H9 (cell line): ENCODE results near the gene NDUFB10. TPM values are rescaled to one million over a fixed set of nuclear protein-coding genes. Genes with fewer than 3 reads are reported as not detected.

ENCODE experiments used
- DNase-seq: peaks from one replicate; pipeline ENCODE4 v3.0.0-alpha.2; 2017
- H2AFZ ChIP-seq: one replicate; pipeline ENCODE4 v1.6.1; 2013; ENCODE audit warnings: mild to moderate bottlenecking, low read length, control low read depth, moderate library complexity
- H2AK5ac ChIP-seq: 2 replicates; pipeline ENCODE4 v1.6.1; 2013; ENCODE audit warnings: low read length, control low read depth, mixed read lengths; ENCODE audit not compliant: insufficient read length
- H2BK120ac ChIP-seq: one replicate; pipeline ENCODE4 v1.6.1; 2013; ENCODE audit warnings: low read depth, mild to moderate bottlenecking, low read length, control low read depth, inconsistent platforms; ENCODE audit not compliant: poor library complexity, severe bottlenecking
- H2BK12ac ChIP-seq: 2 replicates; pipeline ENCODE4 v1.6.1; 2013; ENCODE audit warnings: low read length, control low read depth, mixed read lengths, low read depth; ENCODE audit not compliant: insufficient read length
- H2BK15ac ChIP-seq: 2 replicates; pipeline ENCODE4 v1.6.1; 2013; ENCODE audit warnings: low read depth, low read length, control low read depth
- H2BK20ac ChIP-seq: one replicate; pipeline ENCODE4 v1.6.1; 2013; ENCODE audit warnings: low read depth, mild to moderate bottlenecking, low read length, control low read depth, inconsistent platforms; ENCODE audit not compliant: poor library complexity, severe bottlenecking
- H2BK5ac ChIP-seq: 2 replicates; pipeline ENCODE4 v1.6.1; 2013; ENCODE audit warnings: low read length, control low read depth, mixed read lengths; ENCODE audit not compliant: insufficient read length
- H3K14ac ChIP-seq: 2 replicates; pipeline ENCODE4 v1.6.1; 2013; ENCODE audit warnings: low read length, control low read depth; ENCODE audit not compliant: insufficient read depth
- H3K18ac ChIP-seq: 2 replicates; pipeline ENCODE4 v1.6.1; 2013; ENCODE audit warnings: low read depth, mild to moderate bottlenecking, mixed read lengths, low read length, control low read depth; ENCODE audit not compliant: insufficient read length
- H3K23ac ChIP-seq: 2 replicates; pipeline ENCODE4 v1.6.1; 2013; ENCODE audit warnings: low read length, control low read depth, mixed read lengths, low read depth; ENCODE audit not compliant: insufficient read length
- H3K23me2 ChIP-seq: 2 replicates; pipeline ENCODE4 v1.6.1; 2013; ENCODE audit warnings: low read depth, mild to moderate bottlenecking, mixed read lengths, low read length, control low read depth; ENCODE audit not compliant: insufficient read length, poor library complexity, severe bottlenecking
- H3K27ac ChIP-seq: 2 replicates; pipeline ENCODE4 v1.5.1; 2013; ENCODE audit warnings: low read length, control low read depth, mixed read lengths, low read depth; ENCODE audit not compliant: insufficient read length
- H3K27me3 ChIP-seq: 2 replicates; pipeline ENCODE4 v1.6.1; 2013; ENCODE audit warnings: low read length, control low read depth, inconsistent platforms; ENCODE audit not compliant: insufficient read depth
- H3K4ac ChIP-seq: 2 replicates; pipeline ENCODE4 v1.6.1; 2013; ENCODE audit warnings: low read depth, mild to moderate bottlenecking, control low read depth, inconsistent platforms, low read length, moderate library complexity
- H3K4me1 ChIP-seq: 2 replicates; pipeline ENCODE4 v1.6.1; 2013; ENCODE audit warnings: low read length, control low read depth, inconsistent platforms; ENCODE audit not compliant: insufficient read depth
- H3K4me2 ChIP-seq: 2 replicates; pipeline ENCODE4 v1.6.1; 2013; ENCODE audit warnings: low read length, control low read depth, mixed read lengths; ENCODE audit not compliant: insufficient read length, insufficient read depth
- H3K56ac ChIP-seq: 2 replicates; pipeline ENCODE4 v1.6.1; 2013; ENCODE audit warnings: low read depth, mild to moderate bottlenecking, mixed read lengths, low read length, control low read depth; ENCODE audit not compliant: insufficient read length
- H3K79me1 ChIP-seq: 2 replicates; pipeline ENCODE4 v1.6.1; 2013; ENCODE audit warnings: low read depth, mild to moderate bottlenecking, moderate library complexity, low read length, control low read depth, inconsistent platforms; ENCODE audit not compliant: insufficient read depth, poor library complexity, severe bottlenecking
- H3K79me2 ChIP-seq: 2 replicates; pipeline ENCODE4 v1.6.1; 2013; ENCODE audit warnings: low read length, control low read depth, inconsistent platforms; ENCODE audit not compliant: insufficient read depth
- H3K9ac ChIP-seq: 2 replicates; pipeline ENCODE4 v1.6.1; 2013; ENCODE audit warnings: low read length, control low read depth, mixed read lengths; ENCODE audit not compliant: insufficient read length; ENCODE audit errors: extremely low read depth
- H3K9me3 ChIP-seq: one replicate; pipeline ENCODE4 v1.6.1; 2013; ENCODE audit warnings: low read depth, low read length, inconsistent platforms; ENCODE audit not compliant: control insufficient read depth
- H3T11ph ChIP-seq: one replicate; pipeline ENCODE4 v1.6.1; 2013; ENCODE audit warnings: mild to moderate bottlenecking, low read length, control low read depth, inconsistent platforms
- H4K20me1 ChIP-seq: one replicate; pipeline ENCODE4 v1.6.1; 2013; ENCODE audit not compliant: control insufficient read depth, insufficient read length, insufficient read depth
- H4K5ac ChIP-seq: 2 replicates; pipeline ENCODE4 v1.6.1; 2013; ENCODE audit warnings: low read depth, mild to moderate bottlenecking, mixed read lengths, low read length, control low read depth; ENCODE audit not compliant: insufficient read length
- H4K8ac ChIP-seq: replicated peaks from 2 replicates; pipeline ENCODE4 v1.6.1; 2013; ENCODE audit warnings: low read length, control low read depth, mixed read lengths, low read depth; ENCODE audit not compliant: insufficient read length
- H4K91ac ChIP-seq: 2 replicates; pipeline ENCODE4 v1.6.1; 2013; ENCODE audit warnings: low read depth, mild to moderate bottlenecking, moderate library complexity, mixed read lengths, low read length, control low read depth; ENCODE audit not compliant: insufficient read length
- H3K27ac Mint-ChIP-seq, 3 experiments: 2 replicates in 2 of 3; 3 replicates in 1 of 3; pipeline ENCODE4 v1.8.0; 2020 to 2021; ENCODE audit warnings: mixed read lengths in 3 of 3, mild to moderate bottlenecking in 1 of 3, moderate library complexity in 1 of 3
- H3K27me3 Mint-ChIP-seq: 2 replicates; pipeline ENCODE4 v1.8.0; 2021; ENCODE audit warnings: low read depth, mild to moderate bottlenecking, moderate library complexity, mixed read lengths
- H3K36me3 Mint-ChIP-seq, 3 experiments: 2 replicates in 2 of 3; 3 replicates in 1 of 3; pipeline ENCODE4 v1.8.0; 2020 to 2021; ENCODE audit warnings: low read depth in 3 of 3, mixed read lengths in 3 of 3; ENCODE audit not compliant: insufficient read depth in 1 of 3
- H3K4me1 Mint-ChIP-seq, 2 experiments: 2 replicates each; pipeline ENCODE4 v1.8.0; 2020; ENCODE audit warnings: mixed read lengths in 2 of 2
- H3K4me3 Mint-ChIP-seq, 2 experiments: 2 replicates in 1 of 2; 3 replicates in 1 of 2; pipeline ENCODE4 v1.8.0; 2020 to 2021; ENCODE audit warnings: mild to moderate bottlenecking in 2 of 2, mixed read lengths in 2 of 2, moderate library complexity in 1 of 2
- H3K9me3 Mint-ChIP-seq, 2 experiments: 2 replicates in 1 of 2; 3 replicates in 1 of 2; pipeline ENCODE4 v1.8.0; 2020; ENCODE audit warnings: mild to moderate bottlenecking in 2 of 2, mixed read lengths in 2 of 2, moderate library complexity in 1 of 2
- CTCF ChIP-seq: fragments of 200-600 bp; sonication (generic); conservative IDR thresholded peaks from 3 replicates; pipeline ENCODE4 v1.8.0; 2021; ENCODE audit warnings: antibody characterized with exemption, mild to moderate bottlenecking
- WGBS: extraction: QIAGEN DNeasy Blood & Tissue Kit; methylation state at CpG from one replicate; pipeline ENCODE4 v1.1.7; 2013; ENCODE audit warnings: missing lambda C conversion rate, low lambda C conversion rate, mixed read lengths; ENCODE audit not compliant: insufficient read length; ENCODE audit errors: extremely low coverage; 5-methylcytosine and 5-hydroxymethylcytosine counted together
- total RNA-seq: library from RNA; stranded (reverse); gene quantifications from 2 replicates; pipeline ENCODE4 v1.2.1, GENCODE V29; 2021

Gene NDUFB10
- total RNA-seq, 1 experiment from 2014 or later: 191 TPM

GRCh38 chr16:1989209-1990100, 30.1 kb downstream of the NDUFB10 start, which contains the start of gene SYNGR3:
Gene SYNGR3 (plus strand): TSS chr16:1989970. CDS start chr16:1990103, 133 bp downstream.
- H3K9me3 Mint-ChIP-seq: no peaks in the 10 kb centered on the region; a peak in 1 of 5 replicates
- no peak within 1 kb of the TSS for H2BK12ac ChIP-seq
- H2BK5ac ChIP-seq: no peak within 1 kb of the TSS
- no peak within 1 kb of the TSS for H2BK20ac ChIP-seq
- no peak within 1 kb of the TSS for H4K5ac ChIP-seq
- H3K56ac ChIP-seq: no peak within 1 kb of the TSS
- H4K91ac ChIP-seq: no peak within 1 kb of the TSS
- H3K27ac Mint-ChIP-seq: peak within 1 kb of the TSS in 1 of 3 experiments; percentile 57; a peak in 1 of 7 replicates
- peaks cover 0 to 20% (median 18%) of the 10 kb centered on the region in 3 experiments; a peak in 6 of 7 replicates for H3K36me3 Mint-ChIP-seq
- H2BK120ac ChIP-seq: no peak within 1 kb of the TSS
- peaks cover 22 to 28% of the 10 kb centered on the region in 2 experiments for H3K4me1 Mint-ChIP-seq
- no peak within 1 kb of the TSS for H2AK5ac ChIP-seq
- no peak within 1 kb of the TSS; the same call in 1 of the 2 replicates for H2BK15ac ChIP-seq
- H4K8ac ChIP-seq: no peak within 1 kb of the TSS
- H3K9ac ChIP-seq: no peak within 1 kb of the TSS
- DNase-seq: peak; percentile 60
- no peak within 1 kb of the TSS for H2AFZ ChIP-seq
- peaks cover 15% of the 10 kb centered on the region; the same call in 1 of the 2 replicates for H3K27me3 ChIP-seq
- H3K14ac ChIP-seq: peak within 1 kb of the TSS; percentile 70
- no peaks in the 10 kb centered on the region; the same call in 1 of the 2 replicates for H3K79me2 ChIP-seq
- H3K4me2 ChIP-seq: peak within 1 kb of the TSS; percentile 53
- TF ChIP-seq CTCF: no peak
- H3K27me3 Mint-ChIP-seq: peaks cover 42% of the 10 kb centered on the region
- no peaks in the 10 kb centered on the region; the same call in 1 of the 2 replicates for H3K4me1 ChIP-seq
- no peak within 1 kb of the TSS for H3K23ac ChIP-seq
- H3K4me3 Mint-ChIP-seq: peak within 1 kb of the TSS; percentile 66 to 84
- no peak within 1 kb of the TSS for H3K4ac ChIP-seq
- H3K18ac ChIP-seq: no peak within 1 kb of the TSS
- H3K23me2 ChIP-seq: peaks cover 25% of the 10 kb centered on the region
- H3K79me1 ChIP-seq: no peaks in the 10 kb centered on the region
- no CpG with 5 or more reads among the region's 67 CpGs for WGBS
- no peak within 1 kb of the TSS for H3K27ac ChIP-seq
- peaks cover 2% of the 10 kb centered on the region for H4K20me1 ChIP-seq
- H3T11ph ChIP-seq: no peak within 1 kb of the TSS
- no peaks in the 10 kb centered on the region for H3K9me3 ChIP-seq
